Transverse colon (tissue), 4 donors: ENCODE measurements around the gene PROZ. TPM values are rescaled to one million over a fixed set of nuclear protein-coding genes. Genes with fewer than 3 reads are reported as not detected.

Source experiments
- DNase-seq: peaks from one replicate; pipeline ENCODE4 v3.0.0-alpha.2; 2019
- H3K27ac ChIP-seq, 4 donors: fragments of 200-600 bp; sonication (generic); 2 replicates each; pipeline ENCODE4 v1.5.1; 2016 to 2018; ENCODE audit warnings: inconsistent platforms in 4 of 4
- H3K27me3 ChIP-seq: fragments of 200-600 bp; sonication (generic); 2 replicates; pipeline ENCODE4 v1.5.1; 2017; ENCODE audit warnings: inconsistent platforms
- H3K36me3 ChIP-seq, 4 donors: fragments of 200-600 bp; sonication (generic); 2 replicates each; pipeline ENCODE4 v1.5.1; 2017 to 2019; ENCODE audit warnings: inconsistent platforms in 4 of 4
- H3K4me1 ChIP-seq, 4 donors: fragments of 200-600 bp; sonication (generic); 2 replicates each; pipeline ENCODE4 v1.5.1; 2017 to 2020; ENCODE audit warnings: inconsistent platforms in 4 of 4
- H3K4me3 ChIP-seq, 4 donors: fragments of 200-600 bp; sonication (generic); 1 replicate in 1 of 4; 2 replicates in 3 of 4; pipeline versions ENCODE4 v1.5.1 to v1.6.1; 2017 to 2019; ENCODE audit warnings: inconsistent platforms in 4 of 4
- H3K9me3 ChIP-seq, 2 donors: fragments of 200-600 bp; sonication (generic); 2 replicates each; pipeline ENCODE4 v1.5.1; 2017 to 2019; ENCODE audit warnings: inconsistent platforms in 2 of 2
- CTCF ChIP-seq, 5 experiments: fragments of 200-600 bp in 3 of 5; fragments of 450-650 bp in 2 of 5; sonication (generic) in 3 of 5; IDR thresholded peaks; 1 replicate in 2 of 5; 2 replicates in 3 of 5; pipeline ENCODE4 v1.5.1; 2016 to 2017; ENCODE audit warnings: antibody characterized with exemption in 5 of 5, inconsistent platforms in 3 of 5, mild to moderate bottlenecking in 2 of 5, moderate library complexity in 1 of 5
- EP300 ChIP-seq: sonication (generic); formaldehyde crosslinking; IDR thresholded peaks from one replicate; pipeline ENCODE4 v1.6.1; 2017; ENCODE audit warnings: antibody characterized with exemption, low read depth
- POLR2A ChIP-seq: fragments of 450-650 bp; IDR thresholded peaks from one replicate; pipeline ENCODE4 v1.6.1; 2016; ENCODE audit warnings: antibody characterized with exemption, mild to moderate bottlenecking, moderate library complexity
- POLR2AphosphoS5 ChIP-seq, 3 donors: sonication (generic); formaldehyde crosslinking; IDR thresholded peaks; one replicate each; pipeline ENCODE4 v1.6.1; 2016; ENCODE audit warnings: antibody characterized with exemption in 3 of 3
- WGBS, 2 donors: methylation state at CpG; one replicate each; pipeline ENCODE4 v1.1.5; 2018; ENCODE audit warnings: low coverage in 1 of 2; 5-methylcytosine and 5-hydroxymethylcytosine counted together
- in situ Hi-C, 4 donors: fragments of 200-750 bp; cut with MboI; loops; one replicate each; pipeline versions ENCODE4 v1.15.0 to v1.15.1; 2017; ENCODE audit warnings: low sequenced_read_pairs in 3 of 4, low pct_ligation_motif_present in 1 of 4, low pct_unique_long_range_greater_than_20kb in 1 of 4
- intact Hi-C: fragments of 100-400 bp; cut with DNase I; formaldehyde crosslinking; loops from one replicate; pipeline ENCODE4 v1.15.1; 2023; ENCODE audit warnings: low total_unique reads
- total RNA-seq, 4 donors: library from RNA; depleted of rRNA; stranded (reverse); fragments of >200 nt; gene quantifications; one replicate each; pipeline ENCODE4 v1.1.0, GENCODE V29; 2016

The PROZ gene
- total RNA-seq, 4 donors from 2014 or later, result not detected

GRCh38 chr13:113126265-113127150 is 31.9 kb upstream of the PROZ start:
- 86% methylated on average over 18 of the region's 18 CpGs; no CpG with 5 or more reads in 1 of the 2 donors for WGBS, 2 donors
- no peaks in the 10 kb centered on the region for H3K36me3 ChIP-seq
- no peak for DNase-seq
- H3K4me3 ChIP-seq, result no peak overlapping the region
- in situ Hi-C loops (no loop called here), intact Hi-C loops (no loop called here)
- H3K27ac ChIP-seq, result no peak overlapping the region
- no peak for TF ChIP-seq EP300
- no peak for TF ChIP-seq POLR2A
- TF ChIP-seq CTCF (IDR thresholded peaks at IDR 0.05), result no peak
- no peak for TF ChIP-seq POLR2AphosphoS5 (IDR thresholded peaks at IDR 0.05)
- H3K4me1 ChIP-seq, result peaks cover 0 to 7% (median 0%) of the 10 kb centered on the region in 4 donors
- no peaks in the 10 kb centered on the region for H3K9me3 ChIP-seq
- peaks cover 16% of the 10 kb centered on the region for H3K27me3 ChIP-seq

- intact Hi-C loops, result no loop called here
- H3K9me3 ChIP-seq, result no peaks in the 10 kb centered on the region
- 80 to 85% methylated on average over 18 to 27 of the region's 27 CpGs for WGBS, 2 donors
- no peak overlapping the region for H3K27ac ChIP-seq
- no peak overlapping the region for H3K4me3 ChIP-seq
- TF ChIP-seq POLR2A (no peak), POLR2AphosphoS5 (IDR thresholded peaks at IDR 0.05) (no peak), EP300 (no peak), CTCF (IDR thresholded peaks at IDR 0.05) (no peak)
- no peak for DNase-seq
- peaks cover 16% of the 10 kb centered on the region for H3K27me3 ChIP-seq
- H3K4me1 ChIP-seq, result no peaks in the 10 kb centered on the region
- in situ Hi-C loops, result no loop called here
- no peaks in the 10 kb centered on the region for H3K36me3 ChIP-seq
Measured at GRCh38 chr13:113129480-113129879, 29.0 kb upstream of the PROZ start.

GRCh38 chr13:113129921-113130750 is 28.3 kb upstream of the PROZ start:
- Histone ChIP-seq H3K4me1 (no peaks in the 10 kb centered on the region), H3K36me3 (no peaks in the 10 kb centered on the region), H3K27ac (no peak overlapping the region), H3K9me3 (no peaks in the 10 kb centered on the region), H3K27me3 (peaks cover 16% of the 10 kb centered on the region), H3K4me3 (peak overlapping the region in 1 of 4 donors; percentile 9)
- intact Hi-C loops (no loop called here), in situ Hi-C loops (no loop called here)
- no peak for DNase-seq
- TF ChIP-seq EP300, result no peak
- no peak for TF ChIP-seq CTCF (IDR thresholded peaks at IDR 0.05)
- TF ChIP-seq POLR2AphosphoS5 (IDR thresholded peaks at IDR 0.05), result no peak
- TF ChIP-seq POLR2A, result no peak
- WGBS, 2 donors, result 76% methylated on average over 60 of the region's 60 CpGs; no CpG with 5 or more reads in 1 of the 2 donors

GRCh38 chr13:113135281-113135760 is 23.1 kb upstream of the PROZ start:
- intact Hi-C loops (no loop called here), in situ Hi-C loops (no loop called here)
- TF ChIP-seq POLR2AphosphoS5 (IDR thresholded peaks at IDR 0.05) (no peak), CTCF (IDR thresholded peaks at IDR 0.05) (no peak), EP300 (no peak), POLR2A (no peak)
- Histone ChIP-seq H3K4me3 (no peak overlapping the region), H3K36me3 (no peaks in the 10 kb centered on the region), H3K27me3 (peaks cover 3% of the 10 kb centered on the region), H3K4me1 (no peaks in the 10 kb centered on the region), H3K27ac (no peak overlapping the region), H3K9me3 (no peaks in the 10 kb centered on the region)
- WGBS, 2 donors, result 61 to 100% methylated on average over 1 to 2 of the region's 2 CpGs
- DNase-seq, result no peak
